Measurements from ENCODE around the gene PCDHGB4.
A peak's percentile ranks its signal among the peaks of the same experiment; 100 is the strongest.
"Not testable (repeated sequence)": the region's sequence is repeated elsewhere in the genome, so short reads cannot be mapped to it uniquely, and the experiment has no call there.

PCDHGB4 gene

DNA sequence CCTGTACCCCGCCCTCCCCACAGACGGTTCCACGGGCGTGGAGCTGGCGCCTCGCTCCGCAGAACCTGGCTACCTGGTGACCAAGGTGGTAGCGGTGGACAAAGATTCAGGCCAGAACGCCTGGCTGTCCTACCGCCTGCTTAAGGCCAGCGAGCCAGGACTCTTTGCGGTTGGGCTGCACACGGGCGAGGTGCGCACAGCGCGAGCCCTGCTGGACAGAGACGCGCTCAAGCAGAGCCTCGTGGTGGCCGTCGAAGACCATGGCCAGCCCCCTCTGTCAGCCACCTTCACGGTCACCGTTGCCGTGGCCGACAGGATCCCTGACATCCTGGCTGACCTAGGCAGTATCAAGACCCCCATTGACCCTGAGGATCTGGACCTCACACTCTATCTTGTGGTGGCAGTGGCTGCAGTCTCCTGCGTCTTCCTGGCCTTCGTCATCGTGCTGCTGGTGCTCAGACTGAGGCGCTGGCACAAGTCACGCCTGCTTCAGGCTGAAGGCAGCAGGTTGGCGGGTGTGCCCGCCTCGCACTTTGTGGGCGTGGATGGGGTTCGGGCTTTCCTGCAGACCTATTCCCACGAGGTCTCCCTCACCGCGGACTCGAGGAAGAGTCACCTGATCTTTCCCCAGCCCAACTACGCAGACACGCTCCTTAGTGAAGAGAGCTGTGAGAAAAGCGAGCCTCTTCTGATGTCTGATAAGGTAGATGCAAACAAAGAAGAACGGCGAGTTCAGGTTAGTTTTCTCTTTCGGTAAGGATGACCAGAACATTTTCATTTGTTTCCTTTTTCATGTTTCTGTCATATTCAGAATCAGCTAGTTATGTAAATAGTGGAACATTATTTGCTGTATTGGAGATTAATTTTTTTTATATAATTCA lies 21.2 kb upstream of the PCDHGB4 start:
- no peak for DNase-seq (ENCODE audit: low spot score)

DNA sequence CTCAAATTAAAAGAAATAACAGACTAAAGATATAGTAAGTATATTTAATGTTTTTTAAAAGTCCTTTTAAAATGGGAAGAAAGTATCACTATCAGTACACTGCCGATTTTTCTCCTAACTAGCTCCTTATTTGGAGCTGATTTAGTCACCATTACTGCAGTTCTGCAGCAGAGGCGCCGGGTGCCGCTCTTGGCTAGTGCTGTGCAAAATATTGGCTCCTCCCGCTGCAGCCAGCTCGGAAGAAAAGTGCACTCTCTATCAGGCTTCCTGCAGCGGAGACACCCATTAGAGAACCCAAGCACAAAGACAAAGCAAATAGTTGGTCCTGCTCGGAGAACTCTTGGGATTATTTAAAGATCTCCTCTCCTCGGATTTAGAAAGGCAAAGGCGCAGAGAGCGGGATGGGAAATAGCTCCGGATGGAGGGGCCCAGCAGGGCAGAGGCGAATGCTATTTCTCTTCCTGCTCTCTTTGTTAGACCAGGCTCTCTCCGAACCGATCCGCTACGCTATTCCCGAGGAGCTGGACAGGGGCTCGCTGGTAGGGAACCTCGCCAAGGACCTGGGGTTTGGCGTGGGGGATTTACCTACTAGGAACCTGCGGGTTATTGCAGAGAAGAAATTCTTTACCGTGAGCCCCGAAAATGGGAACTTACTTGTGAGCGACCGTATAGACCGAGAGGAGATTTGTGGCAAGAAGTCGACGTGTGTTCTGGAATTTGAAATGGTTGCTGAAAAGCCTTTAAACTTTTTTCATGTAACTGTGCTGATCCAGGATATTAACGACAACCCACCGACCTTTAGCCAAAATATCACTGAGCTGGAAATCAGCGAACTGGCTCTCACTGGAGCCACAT lies 17.3 kb upstream of the PCDHGB4 start, which contains the start of gene PCDHGB3:
TSS of gene PCDHGB3 (plus strand) at position 249 of the 855 bp plus-strand sequence. CDS start at position 402, 153 bp downstream.
- DNase-seq (ENCODE audit: low spot score) = no peak

DNA sequence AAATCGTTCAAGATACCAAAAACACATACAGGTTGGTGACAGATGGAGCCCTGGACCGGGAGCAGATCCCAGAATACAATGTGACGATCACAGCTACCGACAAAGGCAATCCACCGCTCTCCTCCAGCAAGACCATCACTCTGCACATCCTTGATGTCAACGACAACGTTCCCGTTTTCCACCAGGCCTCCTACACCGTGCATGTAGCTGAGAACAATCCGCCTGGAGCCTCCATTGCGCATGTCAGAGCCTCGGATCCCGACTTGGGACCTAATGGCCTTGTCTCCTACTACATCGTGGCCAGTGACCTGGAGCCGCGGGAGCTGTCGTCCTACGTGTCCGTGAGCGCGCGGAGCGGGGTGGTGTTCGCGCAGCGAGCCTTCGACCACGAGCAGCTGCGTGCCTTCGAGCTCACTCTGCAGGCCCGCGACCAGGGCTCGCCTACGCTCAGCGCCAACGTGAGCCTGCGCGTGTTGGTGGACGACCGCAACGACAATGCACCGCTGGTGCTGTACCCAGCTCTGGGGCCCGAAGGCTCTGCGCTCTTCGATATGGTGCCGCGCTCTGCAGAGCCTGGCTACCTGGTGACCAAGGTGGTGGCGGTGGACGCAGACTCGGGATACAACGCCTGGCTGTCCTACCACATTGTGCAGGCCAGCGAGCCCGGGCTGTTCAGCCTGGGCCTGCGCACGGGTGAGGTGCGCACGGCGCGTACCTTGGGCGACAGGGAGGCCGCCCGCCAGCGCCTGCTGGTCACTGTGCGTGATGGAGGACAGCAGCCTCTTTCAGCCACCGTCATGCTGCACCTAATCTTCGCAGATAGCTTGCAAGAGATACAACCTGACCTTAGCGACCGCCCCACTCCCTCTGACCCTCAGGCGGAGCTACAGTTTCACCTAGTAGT lies 15.7 kb upstream of the PCDHGB4 start:
- no peak for DNase-seq (ENCODE audit: low spot score)

DNA sequence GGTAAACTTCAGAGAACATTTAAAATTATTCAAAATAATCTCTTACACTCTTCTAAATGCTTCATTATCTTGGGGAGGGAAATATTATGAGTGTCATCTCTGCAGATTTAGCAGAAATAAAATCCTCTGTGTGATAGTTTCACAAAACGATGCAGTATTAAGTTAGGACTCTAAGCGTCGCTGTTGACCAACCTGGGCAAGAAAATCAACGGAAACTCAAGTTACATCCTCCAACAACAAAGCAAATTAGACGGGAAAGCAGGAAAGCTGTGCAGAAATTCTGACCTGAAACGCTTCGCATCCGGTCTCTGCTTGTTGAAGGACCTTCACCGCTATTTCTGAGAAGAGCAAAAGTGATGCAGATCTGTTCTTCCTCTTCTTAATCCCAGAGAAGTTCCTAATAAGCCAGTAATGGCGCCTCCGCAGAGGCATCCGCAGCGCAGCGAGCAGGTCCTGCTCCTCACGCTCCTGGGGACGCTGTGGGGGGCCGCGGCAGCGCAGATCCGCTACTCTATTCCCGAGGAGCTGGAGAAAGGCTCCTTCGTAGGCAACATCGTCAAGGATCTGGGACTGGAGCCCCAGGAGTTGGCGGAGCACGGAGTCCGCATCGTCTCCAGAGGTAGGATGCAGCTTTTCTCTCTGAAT lies 13.7 kb upstream of the PCDHGB4 start, which contains the start of gene PCDHGA6:
TSS of gene PCDHGA6 (plus strand) at position 219 of the 645 bp plus-strand sequence. CDS start at position 412, 193 bp downstream.
- DNase-seq (ENCODE audit: low spot score) = peak; percentile 30

DNA sequence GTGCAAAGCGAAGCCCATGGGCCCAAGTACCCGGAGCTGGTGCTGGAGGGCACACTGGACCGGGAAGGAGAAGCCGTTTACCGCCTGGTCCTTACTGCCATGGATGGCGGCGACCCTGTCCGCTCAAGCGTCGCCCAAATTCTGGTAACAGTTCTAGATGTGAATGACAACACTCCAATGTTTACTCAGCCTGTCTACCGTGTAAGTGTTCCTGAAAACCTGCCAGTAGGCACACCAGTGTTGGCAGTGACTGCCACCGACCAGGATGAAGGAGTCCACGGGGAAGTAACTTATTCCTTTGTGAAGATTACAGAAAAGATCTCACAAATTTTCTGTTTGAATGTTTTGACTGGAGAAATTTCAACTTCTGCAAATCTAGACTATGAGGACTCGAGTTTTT lies 12.9 kb upstream of the PCDHGB4 start:
- DNase-seq (ENCODE audit: low spot score) = no peak

DNA sequence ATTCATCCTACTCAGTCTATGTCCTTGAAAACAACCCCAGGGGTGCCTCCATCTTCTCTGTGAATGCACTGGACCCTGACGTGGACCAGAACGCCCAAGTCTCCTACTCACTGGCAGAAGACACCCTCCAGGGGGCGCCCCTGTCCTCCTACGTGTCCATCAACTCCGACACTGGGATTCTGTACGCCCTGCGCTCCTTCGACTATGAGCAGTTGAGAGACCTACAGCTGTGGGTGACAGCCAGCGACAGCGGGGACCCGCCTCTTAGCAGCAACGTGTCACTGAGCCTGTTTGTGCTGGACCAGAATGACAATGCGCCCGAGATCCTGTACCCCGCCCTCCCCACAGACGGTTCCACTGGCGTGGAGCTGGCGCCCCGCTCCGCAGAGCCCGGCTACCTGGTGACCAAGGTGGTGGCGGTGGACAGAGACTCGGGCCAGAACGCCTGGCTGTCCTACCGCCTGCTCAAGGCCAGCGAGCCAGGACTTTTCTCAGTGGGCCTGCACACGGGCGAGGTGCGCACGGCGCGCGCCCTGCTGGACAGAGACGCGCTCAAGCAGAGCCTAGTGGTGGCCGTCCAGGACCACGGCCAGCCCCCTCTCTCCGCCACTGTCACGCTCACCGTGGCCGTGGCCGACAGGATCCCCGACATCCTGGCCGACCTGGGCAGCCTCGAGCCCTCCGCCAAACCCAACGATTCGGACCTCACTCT lies 11.9 kb upstream of the PCDHGB4 start:
- DNase-seq (ENCODE audit: low spot score) = not testable (repeated sequence)

DNA sequence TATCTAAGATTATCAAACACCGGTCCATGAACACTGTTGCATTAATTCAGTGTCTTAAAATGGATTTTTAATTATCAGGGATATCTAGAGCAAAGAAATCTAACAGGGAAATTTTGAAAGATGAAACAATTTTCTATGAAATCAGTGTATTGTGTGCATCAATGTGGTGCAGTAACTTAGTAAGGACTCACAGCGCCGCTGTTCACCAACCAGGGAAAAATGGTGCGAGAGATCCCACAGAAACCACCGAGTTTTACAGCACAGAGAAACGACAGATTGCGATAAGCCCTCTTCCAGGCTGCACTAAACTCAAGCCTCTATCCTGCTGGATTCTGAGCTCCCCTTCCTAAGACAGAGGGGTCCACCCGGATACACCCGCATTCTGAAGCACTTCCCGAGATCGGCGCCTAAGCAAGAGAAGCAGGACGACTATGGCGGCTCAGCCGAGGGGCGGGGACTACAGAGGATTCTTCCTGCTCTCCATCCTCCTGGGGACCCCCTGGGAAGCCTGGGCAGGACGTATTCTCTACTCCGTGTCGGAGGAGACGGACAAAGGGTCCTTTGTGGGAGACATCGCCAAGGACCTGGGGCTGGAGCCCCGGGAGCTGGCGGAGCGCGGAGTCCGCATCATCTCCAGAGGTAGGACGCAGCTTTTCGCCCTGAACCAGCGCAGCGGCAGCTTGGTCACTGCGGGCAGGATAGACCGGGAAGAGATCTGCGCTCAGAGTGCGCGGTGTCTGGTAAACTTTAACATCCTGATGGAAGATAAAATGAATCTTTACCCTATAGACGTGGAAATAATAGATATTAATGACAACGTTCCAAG lies 4.8 kb upstream of the PCDHGB4 start, which contains the start of gene PCDHGA7:
TSS of gene PCDHGA7 (plus strand) at position 274 of the 826 bp plus-strand sequence. CDS start at position 432, 158 bp downstream.
- DNase-seq (ENCODE audit: low spot score) = no peak

DNA sequence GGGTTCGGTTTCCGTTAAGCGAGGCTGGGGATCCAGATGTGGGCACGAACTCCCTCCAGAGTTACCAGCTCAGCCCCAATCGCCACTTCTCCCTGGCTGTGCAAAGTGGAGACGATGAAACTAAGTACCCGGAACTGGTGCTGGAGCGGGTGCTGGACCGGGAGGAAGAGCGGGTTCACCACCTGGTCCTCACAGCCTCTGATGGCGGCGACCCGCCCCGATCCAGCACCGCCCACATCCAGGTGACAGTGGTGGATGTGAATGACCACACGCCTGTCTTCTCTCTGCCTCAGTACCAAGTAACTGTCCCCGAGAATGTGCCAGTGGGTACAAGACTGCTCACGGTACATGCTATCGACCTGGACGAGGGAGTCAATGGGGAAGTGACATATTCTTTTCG lies 4.2 kb upstream of the PCDHGB4 start:
- no peak for DNase-seq (ENCODE audit: low spot score)

DNA sequence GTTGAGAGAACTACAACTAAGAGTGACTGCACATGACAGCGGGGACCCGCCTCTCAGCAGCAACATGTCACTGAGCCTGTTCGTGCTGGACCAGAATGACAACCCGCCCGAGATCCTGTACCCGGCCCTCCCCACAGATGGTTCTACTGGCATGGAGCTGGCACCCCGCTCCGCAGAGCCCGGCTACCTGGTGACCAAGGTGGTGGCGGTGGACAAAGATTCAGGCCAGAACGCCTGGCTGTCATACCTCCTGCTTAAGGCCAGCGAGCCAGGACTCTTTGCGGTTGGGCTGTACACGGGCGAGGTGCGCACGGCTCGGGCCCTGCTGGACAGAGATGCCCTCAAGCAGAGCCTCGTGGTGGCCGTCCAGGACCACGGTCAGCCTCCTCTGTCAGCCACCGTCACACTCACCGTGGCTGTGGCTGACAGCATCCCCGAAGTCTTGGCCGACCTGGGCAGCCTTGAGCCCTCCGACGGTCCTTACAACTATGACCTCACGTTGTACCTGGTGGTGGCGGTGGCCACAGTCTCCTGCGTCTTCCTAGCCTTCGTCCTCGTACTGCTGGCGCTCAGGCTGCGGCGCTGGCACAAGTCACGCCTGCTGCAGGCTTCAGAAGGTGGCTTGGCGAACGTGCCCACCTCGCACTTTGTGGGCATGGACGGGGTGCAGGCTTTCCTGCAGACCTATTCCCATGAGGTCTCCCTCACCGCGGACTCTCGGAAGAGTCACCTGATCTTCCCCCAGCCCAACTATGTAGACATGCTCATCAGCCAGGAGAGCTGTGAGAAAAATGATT lies 2.8 kb upstream of the PCDHGB4 start:
- DNase-seq (ENCODE audit: low spot score) = no peak

DNA sequence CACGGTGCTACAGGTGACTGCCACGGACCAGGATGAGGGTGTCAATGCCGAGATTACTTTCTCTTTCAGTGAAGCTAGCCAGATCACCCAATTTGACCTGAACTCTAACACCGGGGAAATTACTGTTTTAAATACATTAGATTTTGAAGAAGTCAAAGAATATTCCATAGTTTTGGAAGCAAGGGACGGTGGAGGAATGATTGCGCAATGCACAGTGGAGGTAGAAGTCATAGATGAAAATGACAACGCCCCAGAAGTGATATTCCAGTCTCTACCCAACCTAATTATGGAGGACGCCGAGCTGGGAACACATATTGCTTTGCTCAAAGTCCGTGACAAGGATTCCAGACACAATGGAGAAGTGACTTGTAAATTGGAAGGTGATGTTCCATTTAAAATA lies 1.2 kb downstream of the PCDHGB4 start:
- DNase-seq (ENCODE audit: low spot score) = no peak

DNA sequence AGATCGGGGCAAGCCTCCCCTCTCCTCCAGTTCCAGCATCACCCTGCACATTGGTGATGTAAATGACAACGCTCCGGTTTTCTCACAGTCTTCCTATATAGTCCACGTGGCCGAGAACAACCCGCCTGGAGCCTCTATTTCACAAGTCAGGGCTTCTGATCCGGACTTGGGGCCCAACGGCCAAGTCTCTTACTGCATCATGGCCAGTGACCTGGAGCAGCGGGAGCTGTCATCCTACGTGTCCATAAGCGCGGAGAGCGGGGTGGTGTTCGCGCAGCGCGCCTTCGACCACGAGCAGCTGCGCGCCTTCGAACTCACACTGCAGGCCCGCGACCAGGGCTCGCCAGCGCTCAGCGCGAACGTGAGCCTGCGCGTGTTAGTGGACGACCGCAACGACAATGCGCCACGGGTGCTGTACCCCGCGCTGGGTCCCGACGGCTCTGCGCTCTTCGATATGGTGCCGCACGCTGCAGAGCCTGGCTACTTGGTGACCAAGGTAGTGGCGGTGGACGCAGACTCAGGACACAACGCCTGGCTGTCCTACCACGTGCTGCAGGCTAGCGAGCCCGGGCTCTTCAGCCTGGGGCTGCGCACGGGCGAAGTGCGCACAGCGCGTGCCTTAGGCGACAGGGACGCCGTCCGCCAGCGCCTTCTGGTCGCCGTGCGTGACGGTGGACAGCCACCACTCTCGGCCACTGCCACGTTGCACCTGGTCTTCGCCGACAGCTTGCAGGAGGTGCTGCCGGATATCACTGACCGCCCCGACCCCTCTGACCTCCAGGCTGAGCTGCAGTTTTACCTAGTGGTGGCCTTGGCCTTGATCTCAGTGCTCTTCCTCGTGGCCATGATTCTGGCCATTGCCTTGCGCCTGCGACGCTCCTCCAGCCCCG lies 1.9 kb downstream of the PCDHGB4 start:
- no peak for DNase-seq (ENCODE audit: low spot score)

DNA sequence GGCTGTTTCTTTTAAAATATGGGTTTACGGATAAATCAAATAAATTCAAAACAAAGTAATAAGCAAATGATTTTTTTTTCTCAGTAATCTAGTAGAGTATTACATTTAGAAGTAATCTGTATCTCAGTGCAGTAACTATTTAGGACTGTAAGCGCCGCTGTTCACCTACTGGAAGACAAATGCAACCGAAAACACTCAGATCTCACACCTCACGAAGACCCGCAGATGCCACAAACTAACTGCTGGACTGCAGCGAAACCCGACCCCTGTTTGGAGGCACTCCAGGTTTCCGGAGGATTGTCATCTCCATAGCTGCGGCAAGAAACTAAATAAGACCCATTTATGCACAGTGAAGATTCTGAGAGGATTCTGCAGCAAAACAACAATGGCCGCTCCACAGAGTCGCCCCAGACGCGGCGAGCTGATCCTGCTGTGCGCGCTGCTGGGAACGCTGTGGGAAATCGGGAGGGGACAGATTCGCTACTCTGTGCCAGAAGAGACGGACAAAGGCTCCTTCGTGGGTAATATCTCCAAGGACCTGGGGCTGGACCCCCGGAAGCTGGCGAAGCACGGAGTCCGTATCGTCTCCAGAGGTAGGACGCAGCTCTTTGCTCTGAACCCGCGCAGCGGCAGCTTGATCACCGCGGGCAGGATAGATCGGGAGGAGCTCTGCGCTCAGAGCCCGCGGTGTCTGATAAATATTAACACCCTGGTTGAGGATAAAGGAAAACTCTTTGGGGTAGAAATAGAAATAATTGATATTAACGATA lies 5.1 kb downstream of the PCDHGB4 start, which contains the start of gene PCDHGA8:
TSS of gene PCDHGA8 (plus strand) at position 205 of the 770 bp plus-strand sequence. CDS start at position 386, 181 bp downstream.
- DNase-seq (ENCODE audit: low spot score) = no peak

DNA sequence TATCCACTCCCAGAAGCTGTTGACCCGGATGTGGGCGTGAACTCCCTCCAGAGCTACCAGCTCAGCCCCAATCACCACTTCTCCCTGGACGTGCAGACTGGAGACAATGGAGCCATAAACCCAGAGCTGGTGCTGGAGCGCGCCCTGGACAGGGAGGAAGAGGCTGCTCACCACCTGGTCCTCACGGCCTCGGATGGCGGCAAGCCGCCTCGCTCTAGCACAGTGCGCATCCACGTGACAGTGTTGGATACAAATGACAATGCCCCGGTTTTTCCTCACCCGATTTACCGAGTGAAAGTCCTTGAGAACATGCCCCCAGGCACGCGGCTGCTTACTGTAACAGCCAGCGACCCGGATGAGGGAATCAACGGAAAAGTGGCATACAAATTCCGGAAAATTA lies 5.8 kb downstream of the PCDHGB4 start:
- no peak for DNase-seq (ENCODE audit: low spot score)

DNA sequence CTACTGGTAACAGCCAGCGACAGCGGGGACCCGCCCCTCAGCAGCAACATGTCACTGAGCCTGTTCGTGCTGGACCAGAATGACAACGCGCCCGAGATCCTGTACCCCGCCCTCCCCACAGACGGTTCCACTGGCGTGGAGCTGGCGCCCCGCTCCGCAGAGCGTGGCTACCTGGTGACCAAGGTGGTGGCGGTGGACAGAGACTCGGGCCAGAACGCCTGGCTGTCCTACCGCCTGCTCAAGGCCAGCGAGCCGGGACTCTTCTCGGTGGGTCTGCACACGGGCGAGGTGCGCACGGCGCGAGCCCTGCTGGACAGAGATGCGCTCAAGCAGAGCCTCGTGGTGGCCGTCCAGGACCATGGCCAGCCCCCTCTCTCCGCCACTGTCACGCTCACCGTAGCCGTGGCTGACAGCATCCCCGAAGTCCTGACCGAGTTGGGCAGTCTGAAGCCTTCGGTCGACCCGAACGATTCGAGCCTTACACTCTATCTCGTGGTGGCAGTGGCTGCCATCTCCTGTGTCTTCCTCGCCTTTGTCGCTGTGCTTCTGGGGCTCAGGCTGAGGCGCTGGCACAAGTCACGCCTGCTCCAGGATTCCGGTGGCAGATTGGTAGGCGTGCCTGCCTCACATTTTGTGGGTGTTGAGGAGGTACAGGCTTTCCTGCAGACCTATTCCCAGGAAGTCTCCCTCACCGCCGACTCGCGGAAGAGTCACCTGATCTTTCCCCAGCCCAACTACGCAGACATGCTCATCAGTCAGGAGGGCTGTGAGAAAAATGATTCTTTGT lies 7.1 kb downstream of the PCDHGB4 start:
- not testable (repeated sequence) for DNase-seq (ENCODE audit: low spot score)

DNA sequence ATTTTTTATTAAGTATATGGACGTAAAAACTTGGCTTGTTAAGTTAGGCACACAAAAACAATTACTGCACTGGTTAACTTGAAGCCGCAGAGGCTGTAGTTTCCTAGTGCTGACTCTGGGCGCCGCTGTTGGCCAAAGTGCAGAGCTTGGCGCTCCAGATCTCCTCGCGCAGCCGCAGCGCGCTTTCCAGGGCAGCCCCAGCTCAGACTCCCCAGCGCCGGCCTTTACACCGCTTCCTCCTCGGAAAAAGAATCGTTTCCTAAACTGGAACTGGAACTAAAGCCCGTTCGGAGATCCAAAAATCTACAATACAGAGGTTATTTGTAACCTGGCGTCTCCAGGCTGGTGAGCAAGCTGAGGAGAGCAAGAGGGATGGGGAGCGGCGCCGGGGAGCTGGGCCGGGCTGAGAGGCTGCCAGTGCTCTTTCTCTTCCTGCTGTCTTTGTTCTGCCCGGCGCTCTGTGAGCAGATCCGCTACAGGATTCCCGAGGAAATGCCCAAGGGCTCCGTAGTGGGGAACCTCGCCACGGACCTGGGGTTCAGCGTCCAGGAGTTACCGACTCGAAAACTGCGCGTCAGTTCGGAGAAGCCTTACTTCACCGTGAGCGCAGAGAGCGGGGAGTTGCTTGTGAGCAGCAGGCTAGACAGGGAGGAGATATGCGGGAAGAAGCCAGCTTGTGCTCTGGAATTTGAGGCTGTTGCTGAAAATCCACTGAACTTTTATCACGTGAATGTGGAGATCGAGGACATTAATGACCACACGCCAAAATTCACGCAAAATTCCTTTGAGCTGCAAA lies 10.5 kb downstream of the PCDHGB4 start, which contains the start of gene PCDHGB5:
TSS of gene PCDHGB5 (plus strand) at position 192 of the 796 bp plus-strand sequence. CDS start at position 373, 181 bp downstream.
- DNase-seq (ENCODE audit: low spot score) = not testable (repeated sequence)
